Duodenal mucosa (tissue), 2 donors: Measurements from ENCODE around the gene ADCY9.
A peak's percentile ranks its signal among the peaks of the same experiment; 100 is the strongest.
"Not testable (repeated sequence)": the region's sequence is repeated elsewhere in the genome, so short reads cannot be mapped to it uniquely, and the experiment has no call there.

ENCODE experiments used
- H3K27ac ChIP-seq: one replicate; pipeline ENCODE4 v1.7.0; 2013; ENCODE audit warnings: low read depth, low read length
- H3K27me3 ChIP-seq, 2 donors: one replicate each; pipeline ENCODE4 v1.7.0; 2013; ENCODE audit warnings: low read length in 2 of 2, control low read depth in 1 of 2; ENCODE audit not compliant: insufficient read depth in 2 of 2, control insufficient read depth in 1 of 2
- H3K36me3 ChIP-seq, 2 donors: one replicate each; pipeline ENCODE4 v1.7.0; 2013; ENCODE audit warnings: low read length in 2 of 2, control low read depth in 1 of 2; ENCODE audit not compliant: insufficient read depth in 2 of 2, control insufficient read depth in 1 of 2
- H3K4me1 ChIP-seq, 2 donors: one replicate each; pipeline ENCODE4 v1.7.0; 2013; ENCODE audit warnings: low read length in 2 of 2, control low read depth in 1 of 2; ENCODE audit not compliant: insufficient read depth in 2 of 2, control insufficient read depth in 1 of 2
- H3K4me3 ChIP-seq, 2 donors: one replicate each; pipeline ENCODE4 v1.7.0; 2013; ENCODE audit warnings: low read length in 2 of 2, low read depth in 1 of 2
- H3K9ac ChIP-seq, 2 donors: one replicate each; pipeline ENCODE4 v1.7.0; 2013; ENCODE audit warnings: low read length in 2 of 2, low read depth in 1 of 2
- H3K9me3 ChIP-seq, 2 donors: one replicate each; pipeline ENCODE4 v1.7.0; 2013; ENCODE audit warnings: low read length in 2 of 2, control low read depth in 1 of 2; ENCODE audit not compliant: control insufficient read depth in 1 of 2

The ADCY9 gene

GRCh38 chr16:4116325-4117249 lies at the start of gene ADCY9:
ADCY9 (minus strand) TSS chr16:4116442; CDS start chr16:4115442, 1,000 bp downstream.
- H3K27ac ChIP-seq, result peak within 1 kb of the TSS; percentile 17
- H3K36me3 ChIP-seq, result no peaks in the 10 kb centered on the region
- peaks cover 36 to 42% of the 10 kb centered on the region in 2 donors for H3K4me1 ChIP-seq
- H3K9ac ChIP-seq, result peak within 1 kb of the TSS; percentile 62 to 82
- H3K4me3 ChIP-seq, result peak within 1 kb of the TSS; percentile 78 to 79
- H3K9me3 ChIP-seq, result no peaks in the 10 kb centered on the region
- H3K27me3 ChIP-seq, result no peaks in the 10 kb centered on the region

DNA sequence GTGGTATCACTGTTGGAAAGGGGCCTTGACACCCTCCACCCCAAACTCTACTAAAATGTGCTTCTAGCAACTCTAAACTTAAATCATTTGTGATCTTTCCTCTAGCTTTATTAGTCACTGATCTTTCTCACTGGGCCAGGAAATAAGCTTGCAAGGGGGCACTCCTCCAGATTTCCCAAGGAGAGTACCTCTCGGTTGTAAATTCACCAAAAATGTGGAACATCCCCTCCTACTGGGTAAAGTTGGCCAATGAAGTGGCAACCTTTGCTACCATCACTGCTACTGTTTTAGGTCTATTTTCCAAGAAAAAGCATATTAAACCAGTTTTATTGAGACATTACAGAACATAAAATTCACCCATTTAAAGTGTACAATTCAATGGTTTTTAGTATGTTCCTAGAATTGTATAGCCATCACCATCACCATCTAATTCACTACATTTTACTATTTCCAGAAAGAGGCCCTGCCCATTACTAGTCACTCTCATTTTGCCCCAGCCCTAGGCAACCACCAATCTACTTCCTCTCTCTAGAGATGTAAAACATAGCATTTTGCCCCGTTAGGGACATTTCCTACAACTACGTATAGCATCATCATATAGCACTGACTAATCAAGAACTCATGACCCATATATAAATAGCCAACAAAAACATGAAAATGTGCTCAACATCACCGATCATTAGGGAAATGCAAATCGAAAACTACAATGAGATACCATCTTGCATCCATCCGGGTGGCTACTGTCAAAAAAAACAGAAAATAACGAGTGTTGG lies 44.6 kb upstream of the ADCY9 start:
- no peak overlapping the region for H3K27ac ChIP-seq
- no peak overlapping the region for H3K4me3 ChIP-seq
- no peaks in the 10 kb centered on the region for H3K9me3 ChIP-seq
- H3K36me3 ChIP-seq, result no peaks in the 10 kb centered on the region
- no peaks in the 10 kb centered on the region for H3K4me1 ChIP-seq
- H3K9ac ChIP-seq, result no peak overlapping the region
- H3K27me3 ChIP-seq, result no peaks in the 10 kb centered on the region

- Histone ChIP-seq H3K9ac (no peak overlapping the region), H3K9me3 (no peaks in the 10 kb centered on the region), H3K4me1 (no peaks in the 10 kb centered on the region), H3K27ac (no peak overlapping the region), H3K36me3 (no peaks in the 10 kb centered on the region), H3K4me3 (no peak overlapping the region), H3K27me3 (no peaks in the 10 kb centered on the region)
Measured at GRCh38 chr16:4159726-4160125, 43.5 kb upstream of the ADCY9 start.

DNA sequence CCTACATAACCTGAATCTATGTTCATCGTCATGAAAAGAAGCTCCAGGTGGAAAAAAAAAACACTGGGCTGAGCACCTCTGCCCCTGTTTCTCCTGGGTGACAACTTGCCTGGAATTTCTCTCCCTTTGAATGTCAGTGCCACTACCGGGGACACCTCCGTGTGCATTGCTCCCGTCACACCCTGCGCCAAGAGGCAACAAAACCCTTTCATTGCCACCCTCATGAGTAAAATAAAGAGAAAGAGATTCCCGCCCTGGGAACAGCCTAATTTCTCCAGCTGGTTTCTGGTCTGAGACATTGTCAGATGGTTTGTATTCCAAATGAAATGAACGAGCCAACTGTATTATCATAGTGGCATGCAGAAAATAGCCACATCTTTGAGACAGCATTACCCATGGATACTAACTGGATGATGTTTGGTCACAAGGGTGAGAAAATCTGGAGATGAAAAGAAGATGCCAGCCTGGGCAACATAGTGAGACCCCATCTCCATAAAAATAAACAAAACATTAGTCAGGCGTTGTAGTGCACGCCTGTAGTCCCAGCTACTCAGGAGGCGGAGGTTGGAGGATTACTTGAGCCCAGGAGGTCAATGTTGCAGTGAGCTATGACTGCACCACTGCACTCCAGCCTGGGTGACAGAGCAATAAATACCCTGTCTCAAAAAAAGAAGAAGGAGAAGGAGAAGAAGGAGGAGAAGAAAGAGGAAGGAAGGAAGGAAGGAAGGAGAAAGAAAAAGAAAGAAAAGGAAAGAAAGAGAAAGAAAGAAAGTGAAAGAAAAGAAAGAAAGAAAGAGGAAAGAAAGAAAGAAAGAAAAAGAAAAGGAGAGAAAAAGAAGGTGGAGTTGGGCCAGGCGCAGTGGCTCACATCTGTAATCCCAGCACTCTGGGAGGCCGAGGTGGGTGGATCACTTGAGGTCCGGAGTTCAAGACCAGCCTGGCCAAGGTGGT lies 42.2 kb upstream of the ADCY9 start:
- H3K4me1 ChIP-seq, result no peaks in the 10 kb centered on the region
- H3K27me3 ChIP-seq, result no peaks in the 10 kb centered on the region
- no peaks in the 10 kb centered on the region for H3K9me3 ChIP-seq
- no peaks in the 10 kb centered on the region for H3K36me3 ChIP-seq
- no peak overlapping the region for H3K4me3 ChIP-seq
- H3K9ac ChIP-seq, result no peak overlapping the region
- H3K27ac ChIP-seq, result no peak overlapping the region

DNA sequence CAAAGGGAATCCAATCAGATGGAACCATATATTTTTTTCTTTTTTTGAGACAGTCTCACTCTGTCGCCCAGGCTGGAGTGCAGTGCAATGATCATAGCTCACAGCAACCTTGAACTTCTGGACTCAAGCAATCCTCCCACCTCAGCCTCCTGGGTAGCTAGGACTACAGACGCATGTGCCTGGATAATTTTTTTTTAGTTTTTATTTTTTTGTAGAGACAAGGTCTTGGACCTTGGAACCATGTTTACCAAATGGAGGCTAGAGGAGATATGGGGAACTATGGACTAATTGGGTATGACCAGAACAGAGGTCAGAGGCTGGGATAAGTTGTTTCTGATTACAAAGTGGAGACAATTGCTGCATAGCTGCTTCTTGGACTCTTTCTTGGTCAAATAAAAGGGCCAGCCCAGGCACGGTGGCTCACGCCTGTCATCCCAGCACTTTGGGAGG lies 41.2 kb upstream of the ADCY9 start:
- no peaks in the 10 kb centered on the region for H3K36me3 ChIP-seq
- H3K9me3 ChIP-seq, result no peaks in the 10 kb centered on the region
- no peak overlapping the region for H3K4me3 ChIP-seq
- no peaks in the 10 kb centered on the region for H3K4me1 ChIP-seq
- no peaks in the 10 kb centered on the region for H3K27me3 ChIP-seq
- no peak overlapping the region for H3K9ac ChIP-seq
- H3K27ac ChIP-seq, result no peak overlapping the region

- not testable (repeated sequence) for H3K9ac ChIP-seq, H3K4me3 ChIP-seq, H3K27ac ChIP-seq, H3K36me3 ChIP-seq, H3K9me3 ChIP-seq, H3K4me1 ChIP-seq, H3K27me3 ChIP-seq
Measured at GRCh38 chr16:4156503-4156902, 40.3 kb upstream of the ADCY9 start.

DNA sequence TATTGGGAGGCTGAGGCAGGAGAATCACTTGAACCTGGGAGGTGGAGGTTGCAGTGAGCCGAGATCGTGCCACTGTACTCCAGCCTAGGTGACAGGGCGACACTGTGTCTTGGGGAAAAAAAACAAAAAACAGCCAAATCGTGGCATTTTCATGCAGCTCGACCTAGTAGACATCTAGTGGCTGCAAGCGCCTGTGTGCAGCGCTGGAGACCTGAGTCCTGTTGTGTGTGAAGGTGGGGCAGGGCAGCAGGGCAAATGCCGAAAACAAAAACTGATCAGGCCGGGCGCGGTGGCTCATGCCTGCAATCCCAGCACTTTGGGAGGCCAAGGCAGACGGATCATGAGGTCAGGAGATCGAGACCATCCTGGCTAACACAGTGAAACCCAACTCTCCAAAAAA lies 37.1 kb upstream of the ADCY9 start:
- H3K36me3 ChIP-seq, H3K9ac ChIP-seq, H3K4me1 ChIP-seq, H3K27ac ChIP-seq, H3K4me3 ChIP-seq, H3K27me3 ChIP-seq, H3K9me3 ChIP-seq: not testable (repeated sequence)

GRCh38 chr16:4152267-4152666 lies 36.0 kb upstream of the ADCY9 start:
- Histone ChIP-seq H3K9ac (no peak overlapping the region), H3K4me1 (no peaks in the 10 kb centered on the region), H3K9me3 (no peaks in the 10 kb centered on the region), H3K27ac (no peak overlapping the region), H3K4me3 (no peak overlapping the region), H3K27me3 (no peaks in the 10 kb centered on the region), H3K36me3 (no peaks in the 10 kb centered on the region)

- Histone ChIP-seq H3K27ac (no peak overlapping the region), H3K4me1 (no peaks in the 10 kb centered on the region), H3K9me3 (no peaks in the 10 kb centered on the region), H3K36me3 (no peaks in the 10 kb centered on the region), H3K4me3 (no peak overlapping the region), H3K27me3 (no peaks in the 10 kb centered on the region), H3K9ac (no peak overlapping the region)
Measured at GRCh38 chr16:4147236-4147635, 31.0 kb upstream of the ADCY9 start.
